ENCODE results near the gene POMT1. TPM values are rescaled to one million over a fixed set of nuclear protein-coding genes. Genes with fewer than 3 reads are reported as not detected.
"Not testable (repeated sequence)": the region's sequence is repeated elsewhere in the genome, so short reads cannot be mapped to it uniquely, and the experiment has no call there.

The POMT1 gene, protein sequence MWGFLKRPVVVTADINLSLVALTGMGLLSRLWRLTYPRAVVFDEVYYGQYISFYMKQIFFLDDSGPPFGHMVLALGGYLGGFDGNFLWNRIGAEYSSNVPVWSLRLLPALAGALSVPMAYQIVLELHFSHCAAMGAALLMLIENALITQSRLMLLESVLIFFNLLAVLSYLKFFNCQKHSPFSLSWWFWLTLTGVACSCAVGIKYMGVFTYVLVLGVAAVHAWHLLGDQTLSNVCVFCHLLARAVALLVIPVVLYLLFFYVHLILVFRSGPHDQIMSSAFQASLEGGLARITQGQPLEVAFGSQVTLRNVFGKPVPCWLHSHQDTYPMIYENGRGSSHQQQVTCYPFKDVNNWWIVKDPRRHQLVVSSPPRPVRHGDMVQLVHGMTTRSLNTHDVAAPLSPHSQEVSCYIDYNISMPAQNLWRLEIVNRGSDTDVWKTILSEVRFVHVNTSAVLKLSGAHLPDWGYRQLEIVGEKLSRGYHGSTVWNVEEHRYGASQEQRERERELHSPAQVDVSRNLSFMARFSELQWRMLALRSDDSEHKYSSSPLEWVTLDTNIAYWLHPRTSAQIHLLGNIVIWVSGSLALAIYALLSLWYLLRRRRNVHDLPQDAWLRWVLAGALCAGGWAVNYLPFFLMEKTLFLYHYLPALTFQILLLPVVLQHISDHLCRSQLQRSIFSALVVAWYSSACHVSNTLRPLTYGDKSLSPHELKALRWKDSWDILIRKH
- 24.2 and 98.5 TPM in 2 replicates for total RNA-seq (ENCODE audit: low replicate concordance)

DNA sequence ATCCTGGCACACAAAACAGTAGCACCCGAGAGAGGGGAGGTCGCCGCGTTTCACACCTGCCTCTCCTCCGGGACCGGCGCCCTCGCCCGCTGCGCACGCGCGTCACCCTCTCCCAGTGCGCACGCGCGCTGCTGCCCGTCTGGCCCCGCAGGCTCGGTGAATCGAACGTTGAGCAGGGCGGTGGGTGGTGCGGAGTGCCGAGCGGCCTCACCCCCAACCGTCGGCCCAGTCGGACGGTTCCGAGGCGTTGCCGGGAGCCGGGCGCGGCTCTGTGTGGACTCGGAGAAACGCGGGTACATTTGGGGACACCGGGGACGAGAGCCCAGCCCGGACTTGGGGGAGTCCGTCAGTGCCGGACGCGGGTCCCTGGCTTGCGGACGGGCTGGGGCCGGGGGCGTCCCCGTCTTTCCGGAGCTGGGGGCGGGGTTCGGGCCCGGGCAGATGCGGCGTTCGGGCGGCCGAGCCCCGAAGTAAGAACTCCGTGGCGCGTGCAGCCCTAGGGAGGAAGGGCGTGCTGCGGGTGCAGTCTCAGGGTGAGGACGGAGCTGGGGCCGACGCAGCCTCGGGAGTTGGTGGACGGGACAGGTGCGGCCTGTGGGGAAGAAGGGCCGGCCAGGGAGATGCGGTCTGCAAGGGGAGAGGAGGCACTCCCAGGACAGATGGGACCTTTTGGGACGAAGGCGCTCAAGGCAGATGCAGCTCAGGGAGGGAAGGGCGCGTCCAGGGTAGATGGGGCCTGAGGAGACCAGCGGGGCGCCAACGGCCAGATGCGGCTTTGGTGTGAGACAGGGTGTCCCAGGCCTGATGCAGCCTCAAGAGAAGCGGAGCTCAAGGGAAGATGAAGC, at the start of gene POMT1:
POMT1 (plus strand) TSS at position 138 of the 845 bp plus-strand sequence. CDS start 1,301 bp downstream, outside the sequence.
- peak within 1 kb of the TSS; percentile 91 for H3K4me3 ChIP-seq (ENCODE audit: low read depth, low read length)
- DNase-seq (ENCODE audit: low read depth) = peak; percentile 77
- TF ChIP-seq, protein P1, sequence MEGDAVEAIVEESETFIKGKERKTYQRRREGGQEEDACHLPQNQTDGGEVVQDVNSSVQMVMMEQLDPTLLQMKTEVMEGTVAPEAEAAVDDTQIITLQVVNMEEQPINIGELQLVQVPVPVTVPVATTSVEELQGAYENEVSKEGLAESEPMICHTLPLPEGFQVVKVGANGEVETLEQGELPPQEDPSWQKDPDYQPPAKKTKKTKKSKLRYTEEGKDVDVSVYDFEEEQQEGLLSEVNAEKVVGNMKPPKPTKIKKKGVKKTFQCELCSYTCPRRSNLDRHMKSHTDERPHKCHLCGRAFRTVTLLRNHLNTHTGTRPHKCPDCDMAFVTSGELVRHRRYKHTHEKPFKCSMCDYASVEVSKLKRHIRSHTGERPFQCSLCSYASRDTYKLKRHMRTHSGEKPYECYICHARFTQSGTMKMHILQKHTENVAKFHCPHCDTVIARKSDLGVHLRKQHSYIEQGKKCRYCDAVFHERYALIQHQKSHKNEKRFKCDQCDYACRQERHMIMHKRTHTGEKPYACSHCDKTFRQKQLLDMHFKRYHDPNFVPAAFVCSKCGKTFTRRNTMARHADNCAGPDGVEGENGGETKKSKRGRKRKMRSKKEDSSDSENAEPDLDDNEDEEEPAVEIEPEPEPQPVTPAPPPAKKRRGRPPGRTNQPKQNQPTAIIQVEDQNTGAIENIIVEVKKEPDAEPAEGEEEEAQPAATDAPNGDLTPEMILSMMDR (IDR thresholded peaks at IDR 0.05; ENCODE audit: insufficient read depth, low read length) = no peak

DNA sequence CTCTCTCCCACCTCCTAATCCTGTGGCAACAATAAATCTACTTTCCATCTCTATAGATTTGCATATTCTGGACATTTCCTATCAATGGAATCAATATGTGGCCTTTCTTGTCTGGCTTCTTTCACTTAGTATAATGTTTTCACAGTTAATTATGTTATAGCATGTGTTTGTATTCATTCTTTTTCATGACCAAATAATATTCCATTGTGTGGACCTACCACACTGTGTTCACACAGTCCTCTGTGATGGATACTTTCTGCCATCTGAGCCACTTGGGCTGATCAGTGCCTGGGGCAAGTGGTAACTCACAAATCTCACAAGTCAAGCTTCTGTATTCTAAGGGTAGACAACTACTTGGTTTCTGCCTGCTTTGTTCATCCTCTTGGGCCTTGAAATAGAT, 48.7 kb upstream of the POMT1 start:
- TF ChIP-seq, protein P1 (IDR thresholded peaks at IDR 0.05; ENCODE audit: insufficient read depth, low read length) = no peak
- DNase-seq (ENCODE audit: low read depth) = no peak
- no peak overlapping the region for H3K4me3 ChIP-seq (ENCODE audit: low read depth, low read length)

DNA sequence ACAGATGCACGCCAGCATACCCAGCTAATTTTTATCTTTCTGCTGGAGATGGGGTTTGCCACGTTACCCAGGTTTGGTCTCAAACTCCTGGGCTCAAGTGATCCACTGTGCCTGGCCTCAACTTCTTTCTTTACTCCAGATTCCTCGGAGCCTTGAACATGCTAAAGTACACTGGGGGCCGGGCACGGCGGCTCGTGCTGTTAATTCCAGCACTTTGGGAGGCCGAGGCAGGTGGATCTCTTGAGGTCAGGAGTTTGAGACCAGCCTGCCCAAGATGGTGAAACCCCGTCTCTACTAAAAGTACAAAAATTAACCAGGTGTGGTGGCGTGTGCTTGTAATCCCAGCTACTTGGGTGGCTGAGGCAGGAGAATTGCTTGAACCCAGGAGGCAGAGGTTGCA, 47.1 kb upstream of the POMT1 start:
- H3K4me3 ChIP-seq (ENCODE audit: low read depth, low read length); DNase-seq (ENCODE audit: low read depth): not testable (repeated sequence)

- TF ChIP-seq, protein P1 (IDR thresholded peaks at IDR 0.05; ENCODE audit: insufficient read depth, low read length) = no peak
- H3K4me3 ChIP-seq (ENCODE audit: low read depth, low read length) = no peak overlapping the region
- no peak for DNase-seq (ENCODE audit: low read depth)
These were observed 45.0 kb upstream of the POMT1 start for GRCh38 chr9:131457746-131458145.

GRCh38 chr9:131459056-131459455, 43.7 kb upstream of the POMT1 start:
- DNase-seq (ENCODE audit: low read depth) = no peak
- TF ChIP-seq, protein P1 (IDR thresholded peaks at IDR 0.05; ENCODE audit: insufficient read depth, low read length) = no peak
- H3K4me3 ChIP-seq (ENCODE audit: low read depth, low read length) = no peak overlapping the region

DNA sequence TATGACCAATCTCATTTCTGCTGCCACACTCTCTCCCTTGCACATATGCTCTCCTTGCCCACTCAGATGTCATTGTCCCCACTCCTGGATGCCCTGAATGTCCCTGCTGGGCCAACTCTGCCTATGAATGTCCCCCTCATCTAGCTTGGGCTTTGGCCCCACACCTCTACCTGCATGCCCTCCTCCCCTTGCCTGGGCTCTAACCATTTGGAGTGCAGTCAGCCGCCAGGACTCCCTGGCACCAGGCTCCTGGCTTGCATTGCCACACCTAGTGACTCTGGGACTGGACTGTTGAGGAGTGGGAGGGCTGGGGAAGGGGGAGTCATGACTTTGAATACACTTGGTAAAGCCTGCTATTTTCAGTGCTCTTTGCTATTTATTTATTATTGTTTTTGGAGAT, 41.6 kb upstream of the POMT1 start:
- no peak for DNase-seq (ENCODE audit: low read depth)
- TF ChIP-seq, protein P1 (IDR thresholded peaks at IDR 0.05; ENCODE audit: insufficient read depth, low read length) = no peak
- no peak overlapping the region for H3K4me3 ChIP-seq (ENCODE audit: low read depth, low read length)
